22Rv1 (cell line): ENCODE results near the gene KRT84.

Source experiments
- ZFX ChIP-seq: fragments of 450-650 bp; IDR thresholded peaks from 2 replicates; pipeline ENCODE4 v1.6.1; 2017; ENCODE audit warnings: antibody characterized with exemption, borderline replicate concordance
- TF ChIP-seq, protein P1 (sequence below): fragments of 450-650 bp; IDR thresholded peaks from 2 replicates; pipeline ENCODE4 v1.5.1; 2017; ENCODE audit warnings: mild to moderate bottlenecking

GRCh38 chr12:52433501-52434080 is 48.1 kb upstream of the KRT84 start:
- TF ChIP-seq, protein P1, sequence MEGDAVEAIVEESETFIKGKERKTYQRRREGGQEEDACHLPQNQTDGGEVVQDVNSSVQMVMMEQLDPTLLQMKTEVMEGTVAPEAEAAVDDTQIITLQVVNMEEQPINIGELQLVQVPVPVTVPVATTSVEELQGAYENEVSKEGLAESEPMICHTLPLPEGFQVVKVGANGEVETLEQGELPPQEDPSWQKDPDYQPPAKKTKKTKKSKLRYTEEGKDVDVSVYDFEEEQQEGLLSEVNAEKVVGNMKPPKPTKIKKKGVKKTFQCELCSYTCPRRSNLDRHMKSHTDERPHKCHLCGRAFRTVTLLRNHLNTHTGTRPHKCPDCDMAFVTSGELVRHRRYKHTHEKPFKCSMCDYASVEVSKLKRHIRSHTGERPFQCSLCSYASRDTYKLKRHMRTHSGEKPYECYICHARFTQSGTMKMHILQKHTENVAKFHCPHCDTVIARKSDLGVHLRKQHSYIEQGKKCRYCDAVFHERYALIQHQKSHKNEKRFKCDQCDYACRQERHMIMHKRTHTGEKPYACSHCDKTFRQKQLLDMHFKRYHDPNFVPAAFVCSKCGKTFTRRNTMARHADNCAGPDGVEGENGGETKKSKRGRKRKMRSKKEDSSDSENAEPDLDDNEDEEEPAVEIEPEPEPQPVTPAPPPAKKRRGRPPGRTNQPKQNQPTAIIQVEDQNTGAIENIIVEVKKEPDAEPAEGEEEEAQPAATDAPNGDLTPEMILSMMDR, result no peak
- no peak for TF ChIP-seq ZFX
